Right ventricle myocardium superior (tissue), 1 donor: ENCODE measurements around the gene ADAM22. TPM values are rescaled to one million over a fixed set of nuclear protein-coding genes. Genes with fewer than 3 reads are reported as not detected.

Experiments
- ATAC-seq: fragments of 200-7000 bp; cut with Tn5 transposase; one replicate; pipeline ENCODE4 v1.9.1; 2020; ENCODE audit warnings: mild to moderate bottlenecking; ENCODE audit not compliant: poor library complexity
- DNase-seq: peaks from one replicate; pipeline ENCODE4 v3.0.0-alpha.2; 2020
- intact Hi-C: fragments of 100-400 bp; cut with DNase I; formaldehyde crosslinking; loops from one replicate; pipeline ENCODE4 v1.11.2; 2022
- total RNA-seq: library from RNA; stranded (reverse); fragmentation: NEBNext Ultra II Directional; extraction: Animal tissue kit (Norgen Biotek cat#: 25700); gene quantifications from one replicate; pipeline ENCODE4 v1.2.1, GENCODE V29; 2021
- donor health status: DM: no; HTN: yes; CAD: no; lungs with severe emphysema.

The ADAM22 gene
- total RNA-seq, 1 donor from 2014 or later: 1.3 TPM

- intact Hi-C loops: no loop called here
- DNase-seq: no peak
- ATAC-seq: peak; percentile 39
These were observed 156.6 kb downstream of the ADAM22 start for GRCh38 chr7:88090671-88091070.

GRCh38 chr7:88091988-88092675, 158.1 kb downstream of the ADAM22 start:
- ATAC-seq: no peak
- intact Hi-C loops: no loop called here
- DNase-seq: no peak

DNA sequence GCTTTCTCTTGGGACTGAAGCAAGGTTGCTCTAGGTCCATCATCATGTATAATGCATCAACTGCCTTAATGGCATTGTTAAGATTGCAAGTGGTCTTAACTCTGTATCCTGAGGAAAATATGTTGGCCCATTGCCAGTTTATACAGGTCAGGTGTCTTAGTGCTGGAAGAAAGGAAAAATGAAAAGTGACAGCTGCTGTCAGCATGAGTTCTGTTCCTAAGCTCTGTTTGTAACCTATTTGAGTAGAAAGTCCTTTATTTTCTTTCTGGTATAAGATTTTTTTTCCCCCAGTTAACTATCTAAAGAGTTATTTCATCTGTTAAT, 158.6 kb downstream of the ADAM22 start:
- ATAC-seq (no peak), DNase-seq (no peak)
- intact Hi-C loops: no loop called here

- ATAC-seq (no peak), DNase-seq (no peak)
- intact Hi-C loops: no loop called here
These were observed 167.7 kb downstream of the ADAM22 start for GRCh38 chr7:88101769-88102168.

- no peak for DNase-seq
- intact Hi-C loops: no loop called here
These were observed 168.6 kb downstream of the ADAM22 start for GRCh38 chr7:88102675-88103074.

GRCh38 chr7:88104732-88105131, 170.7 kb downstream of the ADAM22 start:
- no peak for DNase-seq
- intact Hi-C loops: no loop called here
- ATAC-seq: no peak

More at GRCh38 chr7:88102675-88103074, 168.6 kb downstream of the ADAM22 start:
- ATAC-seq: no peak

DNA sequence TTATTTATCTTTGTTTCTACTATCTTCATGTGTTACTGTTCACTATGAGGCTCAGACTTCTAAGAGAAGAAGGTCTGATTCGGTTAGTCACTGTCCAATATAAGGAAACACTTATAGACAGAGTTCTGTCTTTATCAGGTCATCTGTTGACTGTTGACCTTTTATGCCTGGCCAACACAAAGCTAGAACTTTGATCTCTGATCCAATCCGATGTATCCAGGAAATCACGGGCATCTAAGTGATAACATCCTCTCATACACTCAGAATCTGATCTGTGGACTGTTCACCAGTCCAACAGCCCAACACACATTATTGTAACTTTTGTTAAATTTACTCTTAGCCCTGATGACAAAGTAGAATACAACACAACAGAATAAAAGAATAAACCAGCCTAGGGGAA, 171.2 kb downstream of the ADAM22 start:
- DNase-seq: no peak
- no peak for ATAC-seq
- intact Hi-C loops: no loop called here

GRCh38 chr7:88106434-88106833, 172.4 kb downstream of the ADAM22 start:
- intact Hi-C loops: no loop called here
- ATAC-seq (no peak), DNase-seq (no peak)

- ATAC-seq: no peak
- intact Hi-C loops: loop anchor here (10.0 kb wide), 1 partner anchor 315 kb away; no protein-coding TSS in a partner anchor
These were observed 175.6 kb downstream of the ADAM22 start for GRCh38 chr7:88109612-88110011.

DNA sequence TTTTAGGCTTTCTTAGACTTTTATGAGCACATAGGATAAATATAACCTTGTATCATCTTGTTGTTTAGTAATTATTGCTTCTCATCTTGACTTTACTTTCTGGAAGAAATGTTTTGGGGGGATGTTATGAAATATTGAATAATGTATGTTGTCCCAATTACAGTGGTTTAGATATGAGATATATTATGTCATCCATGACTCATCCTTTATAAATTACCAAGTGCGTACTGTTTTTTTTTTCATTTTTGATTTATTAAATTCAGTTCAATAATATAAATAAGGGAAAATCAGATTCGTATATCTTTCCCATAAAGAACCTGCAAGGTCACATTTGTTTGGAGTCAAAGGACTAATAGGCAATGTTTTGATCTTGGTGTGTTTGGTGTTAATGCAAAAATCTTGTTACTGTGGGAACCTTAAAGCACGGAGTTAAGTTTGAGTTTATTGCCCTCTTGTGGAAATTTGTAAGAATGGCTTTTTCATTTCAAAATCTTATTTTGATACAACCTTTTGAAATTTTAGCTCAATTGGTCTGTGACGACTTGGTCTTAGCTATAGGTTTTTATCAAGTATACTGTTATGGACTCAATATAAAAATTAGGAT, 177.2 kb downstream of the ADAM22 start:
- intact Hi-C loops: loop anchor here (10.0 kb wide), 1 partner anchor 316 kb away; no protein-coding TSS in a partner anchor
- ATAC-seq (peak; percentile 53), DNase-seq (no peak)

More at GRCh38 chr7:88109612-88110011, 175.6 kb downstream of the ADAM22 start:
- no peak for DNase-seq

DNA sequence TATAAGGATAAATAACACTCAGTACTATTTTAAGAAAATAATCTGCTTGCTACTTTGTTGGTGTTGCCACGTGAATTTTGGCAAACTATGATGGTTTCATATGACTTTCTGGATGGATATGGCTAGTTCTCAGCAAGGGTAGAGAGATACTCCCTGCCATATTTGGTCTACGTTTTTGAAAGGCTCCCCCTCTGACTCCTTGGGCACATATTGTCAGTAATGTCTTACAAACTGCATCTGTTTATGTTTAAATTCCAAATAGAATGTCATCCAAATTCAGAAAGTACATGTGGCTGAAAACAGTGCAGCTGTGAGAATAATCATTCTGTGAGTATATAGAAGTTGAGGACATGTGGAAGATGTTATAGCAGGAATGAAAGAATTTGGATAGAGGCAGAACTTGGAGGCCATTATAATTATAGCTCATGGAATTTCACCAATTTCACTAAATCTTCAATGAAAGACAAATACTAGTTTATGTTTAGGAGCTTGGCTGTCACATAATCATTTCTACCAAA, 178.0 kb downstream of the ADAM22 start:
- peak; percentile 22 for ATAC-seq
- intact Hi-C loops: loop anchor here (10.0 kb wide), 1 partner anchor 317 kb away; no protein-coding TSS in a partner anchor
- DNase-seq: no peak

GRCh38 chr7:88115258-88115796, 181.3 kb downstream of the ADAM22 start:
- ATAC-seq (no peak), DNase-seq (no peak)
- intact Hi-C loops: loop anchor here (10.0 kb wide), 1 partner anchor 321 kb away; no protein-coding TSS in a partner anchor

DNA sequence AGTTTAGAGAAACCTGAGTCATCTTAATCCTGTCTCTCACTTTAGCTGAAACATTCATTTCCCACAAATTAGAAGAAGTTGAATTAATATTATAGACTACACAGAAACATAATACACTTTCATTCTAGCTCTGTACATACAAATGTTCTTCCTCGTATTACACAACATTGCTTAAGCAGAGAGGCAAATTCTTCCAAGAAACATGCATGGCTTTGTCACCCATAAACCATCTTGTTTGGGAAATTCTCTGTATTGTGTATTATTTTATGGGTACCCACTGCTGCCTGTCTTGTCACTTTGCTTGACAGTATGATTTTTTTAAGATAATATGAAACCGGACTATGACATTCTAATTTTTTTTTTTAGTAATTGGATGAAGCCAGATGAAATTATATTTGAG, 181.8 kb downstream of the ADAM22 start:
- intact Hi-C loops: loop anchor here (10.0 kb wide), 1 partner anchor 321 kb away; no protein-coding TSS in a partner anchor
- ATAC-seq (no peak), DNase-seq (no peak)

- intact Hi-C loops: loop anchor here (10.0 kb wide), 1 partner anchor 322 kb away; no protein-coding TSS in a partner anchor
- ATAC-seq (peak; percentile 45), DNase-seq (no peak)
These were observed 182.3 kb downstream of the ADAM22 start for GRCh38 chr7:88116235-88116795.

- intact Hi-C loops: loop anchor here (10.0 kb wide), 1 partner anchor 323 kb away; no protein-coding TSS in a partner anchor
- no peak for DNase-seq
- no peak for ATAC-seq
These were observed 183.3 kb downstream of the ADAM22 start for GRCh38 chr7:88117325-88117724.

DNA sequence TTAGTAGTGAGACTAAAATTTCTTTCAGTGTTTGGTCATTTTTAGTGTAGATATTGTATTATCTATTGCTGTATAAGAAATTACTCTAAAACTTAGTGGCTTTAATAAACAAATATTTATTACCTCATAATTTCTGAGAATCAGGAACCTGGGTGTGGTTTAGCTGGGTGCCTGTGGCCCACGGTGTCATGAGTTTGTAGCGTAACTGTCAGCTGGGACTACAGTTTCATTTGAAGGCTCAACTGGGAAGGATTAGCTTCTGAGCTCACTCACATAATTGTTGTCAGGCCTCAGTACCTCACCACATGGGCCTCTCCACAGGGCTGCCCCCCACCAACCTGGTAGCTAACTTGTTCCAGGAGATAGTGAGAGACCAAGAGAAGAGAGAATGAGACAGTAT, 187.3 kb downstream of the ADAM22 start:
- ATAC-seq (no peak), DNase-seq (no peak)
- intact Hi-C loops: no loop called here

DNA sequence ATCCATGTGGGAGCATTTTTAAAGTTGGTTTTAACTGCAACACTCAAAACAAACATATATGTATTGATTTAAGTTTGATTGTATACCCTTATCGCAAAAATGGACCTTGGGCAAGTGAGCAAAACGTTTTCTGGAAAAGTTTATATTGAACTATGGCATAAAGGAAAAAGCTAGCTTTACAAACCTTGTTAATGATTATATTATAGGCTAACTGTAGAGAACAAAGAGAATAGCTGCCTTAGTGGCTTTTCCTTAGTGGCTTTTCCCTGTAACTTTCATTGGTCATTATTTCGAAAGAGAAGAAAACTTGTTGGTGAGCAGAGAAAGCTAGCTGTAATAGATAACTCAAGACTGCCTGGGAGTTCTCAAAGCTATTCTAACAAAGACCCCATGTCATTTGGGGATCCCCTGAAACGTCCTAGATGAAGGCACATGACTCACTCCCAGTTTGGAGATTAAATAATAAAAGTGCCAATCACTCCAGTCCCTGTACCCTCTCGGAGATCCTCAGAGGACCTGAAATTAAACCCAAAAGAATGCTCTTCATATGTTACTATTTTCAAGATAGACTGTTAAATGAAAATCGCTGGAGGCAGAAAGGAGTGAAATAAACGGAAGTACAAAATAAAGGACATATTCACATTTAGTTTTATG, 193.7 kb downstream of the ADAM22 start:
- no peak for DNase-seq
- ATAC-seq: no peak
- intact Hi-C loops: no loop called here

DNA sequence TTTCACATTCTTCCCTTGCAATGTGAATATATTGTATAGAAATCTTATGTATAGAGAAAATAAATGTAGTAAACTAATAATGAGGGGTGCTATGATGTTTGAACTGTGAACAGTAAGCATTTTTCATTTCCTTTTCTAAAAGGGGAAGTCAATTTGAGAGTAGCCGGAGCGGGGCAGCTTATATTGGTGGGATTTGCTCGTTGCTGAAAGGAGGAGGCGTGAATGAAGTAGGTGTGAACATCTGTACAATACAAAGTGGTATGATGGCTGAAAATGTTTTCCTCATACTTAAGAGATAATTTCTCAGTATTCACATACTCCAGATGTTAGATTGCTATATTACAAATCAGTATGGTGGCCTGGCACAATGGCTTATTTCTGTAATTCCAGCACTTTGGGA, 198.7 kb downstream of the ADAM22 start:
- ATAC-seq: no peak
- no peak for DNase-seq
- intact Hi-C loops: no loop called here

DNA sequence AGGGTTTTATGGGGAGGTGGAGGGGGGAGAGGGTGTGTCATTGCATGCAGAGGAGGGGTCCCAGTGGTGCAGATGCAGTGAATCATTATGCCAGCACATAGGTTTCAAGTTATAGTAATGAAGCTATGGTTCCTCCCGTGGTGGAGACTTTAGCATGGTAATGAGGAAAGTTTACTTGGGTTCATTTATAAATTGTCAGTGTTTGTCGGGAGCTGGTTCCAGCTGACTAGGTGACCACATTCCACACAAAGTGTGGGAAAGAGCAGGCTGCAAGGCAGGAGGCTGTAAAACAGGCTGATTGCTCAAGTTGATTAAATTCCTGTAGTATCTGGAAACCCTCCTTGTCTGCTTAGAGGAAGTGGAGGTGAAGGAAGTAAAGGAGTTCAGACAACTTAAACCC, 206.9 kb downstream of the ADAM22 start:
- DNase-seq (no peak), ATAC-seq (no peak)

More for the DNA sequence above, 206.9 kb downstream of the ADAM22 start:
- intact Hi-C loops: no loop called here
